CD1c-positive myeloid dendritic cell (primary cell): ENCODE measurements around the gene RNF217.

Experiments
- DNase-seq: peaks from one replicate; pipeline ENCODE4 v3.0.0-alpha.2; 2016; ENCODE audit errors: extremely low spot score

The RNF217 gene

GRCh38 chr6:124989136-124989983 is 27.1 kb downstream of the RNF217 start:
- no peak for DNase-seq

GRCh38 chr6:124990988-124991387 is 28.8 kb downstream of the RNF217 start:
- DNase-seq = no peak

- no peak for DNase-seq
Measured at GRCh38 chr6:124991764-124992295, 29.6 kb downstream of the RNF217 start.

GRCh38 chr6:124993327-124993726 is 31.1 kb downstream of the RNF217 start:
- DNase-seq = no peak

GRCh38 chr6:124994648-124995047 is 32.4 kb downstream of the RNF217 start:
- no peak for DNase-seq

- no peak for DNase-seq
Measured at GRCh38 chr6:124995131-124995530, 32.9 kb downstream of the RNF217 start.

- no peak for DNase-seq
Measured at GRCh38 chr6:124995645-124996325, 33.5 kb downstream of the RNF217 start.

- no peak for DNase-seq
Measured at GRCh38 chr6:124996411-124996810, 34.2 kb downstream of the RNF217 start.

GRCh38 chr6:124997196-124997875 is 35.1 kb downstream of the RNF217 start:
- no peak for DNase-seq

GRCh38 chr6:124999105-124999764 is 37.0 kb downstream of the RNF217 start:
- DNase-seq = no peak

- no peak for DNase-seq
Measured at GRCh38 chr6:125001684-125002405, 39.6 kb downstream of the RNF217 start.

- DNase-seq = no peak
Measured at GRCh38 chr6:125002406-125002741, 40.1 kb downstream of the RNF217 start.

- DNase-seq = no peak
Measured at GRCh38 chr6:125003070-125003469, 40.8 kb downstream of the RNF217 start.

- no peak for DNase-seq
Measured at GRCh38 chr6:125004198-125004597, 42.0 kb downstream of the RNF217 start.

GRCh38 chr6:125004797-125005595 is 42.8 kb downstream of the RNF217 start:
- DNase-seq = no peak

GRCh38 chr6:125008261-125008703 is 46.0 kb downstream of the RNF217 start:
- no peak for DNase-seq

GRCh38 chr6:125008957-125009356 is 46.7 kb downstream of the RNF217 start:
- DNase-seq = no peak

GRCh38 chr6:125009578-125009977 is 47.3 kb downstream of the RNF217 start:
- DNase-seq = no peak

- DNase-seq = no peak
Measured at GRCh38 chr6:125013938-125014660, 51.9 kb downstream of the RNF217 start.

- no peak for DNase-seq
Measured at GRCh38 chr6:125014661-125014957, 52.4 kb downstream of the RNF217 start.
